Activated CD8-positive, alpha-beta memory T cell treated with anti-CD3 and anti-CD28 coated beads, Interleukin-2, amount 50 U/mL, for 24 hours (primary cell): ENCODE data around the gene AKT1S1.

ENCODE experiments used
- DNase-seq: peaks from one replicate; pipeline ENCODE4 v3.0.0-alpha.2; 2020; ENCODE audit errors: extremely low read depth

Gene AKT1S1

GRCh38 chr19:49869009-49869483, 8.1 kb downstream of the AKT1S1 start:
- no peak for DNase-seq

- DNase-seq, result peak; percentile 79
Measured at GRCh38 chr19:49866933-49867782, 10.0 kb downstream of the AKT1S1 start, which contains the start of gene PNKP. Gene PNKP (minus strand): TSS chr19:49867576. CDS start chr19:49867204, 372 bp downstream.

GRCh38 chr19:49864890-49865289, 12.3 kb downstream of the AKT1S1 start:
- DNase-seq, result no peak

GRCh38 chr19:49863935-49864320, 13.2 kb downstream of the AKT1S1 start:
- DNase-seq, result no peak

GRCh38 chr19:49863254-49863934, 13.8 kb downstream of the AKT1S1 start:
- DNase-seq, result no peak

- DNase-seq, result no peak
Measured at GRCh38 chr19:49862391-49863253, 14.5 kb downstream of the AKT1S1 start.

GRCh38 chr19:49861541-49862378, 15.4 kb downstream of the AKT1S1 start:
- no peak for DNase-seq

GRCh38 chr19:49861107-49861506, 16.0 kb downstream of the AKT1S1 start:
- no peak for DNase-seq

- no peak for DNase-seq
Measured at GRCh38 chr19:49860336-49861102, 16.6 kb downstream of the AKT1S1 start.

GRCh38 chr19:49859682-49860335, 17.3 kb downstream of the AKT1S1 start:
- DNase-seq, result no peak

- no peak for DNase-seq
Measured at GRCh38 chr19:49858088-49858985, 18.8 kb downstream of the AKT1S1 start.

GRCh38 chr19:49857838-49858087, 19.4 kb downstream of the AKT1S1 start:
- no peak for DNase-seq

- DNase-seq, result no peak
Measured at GRCh38 chr19:49857061-49857837, 19.9 kb downstream of the AKT1S1 start.

GRCh38 chr19:49856574-49857021, 20.6 kb downstream of the AKT1S1 start:
- DNase-seq, result no peak

GRCh38 chr19:49855676-49856573, 21.2 kb downstream of the AKT1S1 start:
- no peak for DNase-seq

- no peak for DNase-seq
Measured at GRCh38 chr19:49855277-49855675, 21.9 kb downstream of the AKT1S1 start.
